Fibroblast of the aortic adventitia (primary cell): ENCODE data around the gene NEDD4L. TPM values are rescaled to one million over a fixed set of nuclear protein-coding genes. Genes with fewer than 3 reads are reported as not detected.
A peak's percentile ranks its signal among the peaks of the same experiment; 100 is the strongest.

Experiments
- DNase-seq: peaks from one replicate; pipeline ENCODE4 v3.0.0-alpha.2; 2010; ENCODE audit warnings: low read depth
- H3K4me3 ChIP-seq: 2 replicates; pipeline ENCODE4 v1.5.1; 2011; ENCODE audit warnings: low read depth, mild to moderate bottlenecking, control low read depth, low read length, moderate library complexity
- total RNA-seq: library from RNA; depleted of rRNA; stranded (reverse); fragments of >200 nt; gene quantifications from 2 replicates; pipeline ENCODE4 v1.2.3, GENCODE V29; 2012; ENCODE audit warnings: low replicate concordance
- TF ChIP-seq, protein P1 (sequence below): IDR thresholded peaks from 2 replicates; pipeline ENCODE4 v1.5.1; 2011; ENCODE audit warnings: mild to moderate bottlenecking, low read length, control low read depth, inconsistent platforms; ENCODE audit not compliant: insufficient read depth

NEDD4L gene
- total RNA-seq, 1 donor: 22.2 TPM

- H3K4me3 ChIP-seq: no peak overlapping the region
- TF ChIP-seq, protein P1, sequence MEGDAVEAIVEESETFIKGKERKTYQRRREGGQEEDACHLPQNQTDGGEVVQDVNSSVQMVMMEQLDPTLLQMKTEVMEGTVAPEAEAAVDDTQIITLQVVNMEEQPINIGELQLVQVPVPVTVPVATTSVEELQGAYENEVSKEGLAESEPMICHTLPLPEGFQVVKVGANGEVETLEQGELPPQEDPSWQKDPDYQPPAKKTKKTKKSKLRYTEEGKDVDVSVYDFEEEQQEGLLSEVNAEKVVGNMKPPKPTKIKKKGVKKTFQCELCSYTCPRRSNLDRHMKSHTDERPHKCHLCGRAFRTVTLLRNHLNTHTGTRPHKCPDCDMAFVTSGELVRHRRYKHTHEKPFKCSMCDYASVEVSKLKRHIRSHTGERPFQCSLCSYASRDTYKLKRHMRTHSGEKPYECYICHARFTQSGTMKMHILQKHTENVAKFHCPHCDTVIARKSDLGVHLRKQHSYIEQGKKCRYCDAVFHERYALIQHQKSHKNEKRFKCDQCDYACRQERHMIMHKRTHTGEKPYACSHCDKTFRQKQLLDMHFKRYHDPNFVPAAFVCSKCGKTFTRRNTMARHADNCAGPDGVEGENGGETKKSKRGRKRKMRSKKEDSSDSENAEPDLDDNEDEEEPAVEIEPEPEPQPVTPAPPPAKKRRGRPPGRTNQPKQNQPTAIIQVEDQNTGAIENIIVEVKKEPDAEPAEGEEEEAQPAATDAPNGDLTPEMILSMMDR: no peak
- peak; percentile 67 for DNase-seq
These were observed 169.4 kb downstream of the NEDD4L start for GRCh38 chr18:58213440-58213839.

GRCh38 chr18:58215011-58215410, 171.0 kb downstream of the NEDD4L start:
- H3K4me3 ChIP-seq: no peak overlapping the region
- TF ChIP-seq, protein P1: no peak
- no peak for DNase-seq

GRCh38 chr18:58216071-58216481, 172.1 kb downstream of the NEDD4L start:
- DNase-seq: no peak
- no peak overlapping the region for H3K4me3 ChIP-seq
- TF ChIP-seq, protein P1: no peak

DNA sequence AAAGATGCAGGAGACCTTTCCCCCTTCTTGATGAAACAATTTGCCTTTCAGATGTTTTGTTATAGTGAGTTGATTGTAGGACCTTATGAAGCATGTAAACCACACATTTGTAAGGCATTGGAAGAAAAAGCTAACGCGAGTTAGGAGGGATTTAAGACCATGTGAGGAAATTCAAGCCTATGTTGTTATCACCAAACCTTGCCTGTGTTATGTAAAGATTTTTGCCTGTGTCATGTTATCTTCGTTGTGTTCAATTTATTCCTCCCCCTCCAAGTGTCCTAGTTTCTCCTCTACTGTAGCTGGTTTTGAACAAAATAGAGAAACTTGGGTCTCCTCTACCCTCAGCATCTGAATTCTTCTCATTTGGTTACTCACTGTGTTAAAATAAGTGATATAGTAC, 173.0 kb downstream of the NEDD4L start:
- no peak for DNase-seq
- TF ChIP-seq, protein P1: no peak
- no peak overlapping the region for H3K4me3 ChIP-seq

- DNase-seq: peak; percentile 31
- H3K4me3 ChIP-seq: no peak overlapping the region
- TF ChIP-seq, protein P1: no peak
These were observed 174.1 kb downstream of the NEDD4L start for GRCh38 chr18:58218117-58218516.

- no peak overlapping the region for H3K4me3 ChIP-seq
- TF ChIP-seq, protein P1: no peak
- no peak for DNase-seq
These were observed 177.2 kb downstream of the NEDD4L start for GRCh38 chr18:58221060-58221725.
